ENCODE data around the gene CLDN3. TPM values are rescaled to one million over a fixed set of nuclear protein-coding genes. Genes with fewer than 3 reads are reported as not detected.

CLDN3 gene
- total and polyA plus RNA-seq, 10 of the 15 experiments (the other 5 are each of a cell fraction or from before 2014, with no cell fraction given), result 0.05 TPM; not detected in 9

DNA sequence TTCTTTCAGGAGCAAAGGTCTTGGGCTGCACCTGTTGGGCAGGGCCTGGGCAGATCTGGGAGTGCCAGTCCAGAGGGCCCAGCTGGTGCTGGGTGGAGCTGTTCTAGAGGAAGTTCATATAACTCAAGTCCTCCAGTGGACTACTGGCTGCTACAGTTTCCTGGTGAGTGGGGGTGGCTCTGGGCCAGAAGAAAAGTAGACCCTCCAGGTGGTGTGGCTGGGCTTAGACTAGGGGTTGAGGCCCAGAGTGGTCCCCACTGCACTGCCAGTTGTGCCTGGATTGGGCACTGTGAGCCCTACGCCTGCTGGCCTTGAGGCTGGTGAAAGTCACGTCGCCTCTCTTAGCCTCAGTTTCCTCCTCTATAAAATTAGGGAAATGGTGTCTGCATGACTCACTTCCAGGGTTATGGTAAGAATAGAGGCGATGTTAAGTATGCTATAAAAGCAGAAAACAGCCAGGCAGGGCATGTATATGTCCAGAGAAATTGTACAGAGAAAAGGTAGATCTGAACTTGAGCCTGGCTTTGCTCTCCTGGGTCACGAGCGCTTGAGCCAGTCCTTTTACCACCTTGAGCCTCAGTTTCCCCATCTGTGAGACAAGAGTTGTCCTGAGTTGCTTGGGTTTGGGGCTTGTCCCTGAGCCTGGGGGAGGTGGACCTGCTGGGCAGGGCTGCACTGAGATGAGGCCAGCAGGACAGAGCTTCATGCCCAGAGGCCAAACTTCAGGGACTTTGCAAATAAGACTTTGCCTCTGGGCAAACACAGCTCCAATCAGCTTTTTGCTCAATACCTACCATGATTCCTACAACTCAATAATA is 3.8 kb upstream of the CLDN3 start:
- ATAC-seq (no peak), DNase-seq (ENCODE audit: low read depth, low spot score) (no peak), FAIRE-seq (no peak)
- H3K4me1 ChIP-seq (ENCODE audit: control insufficient read depth, insufficient read depth, low read length), result peaks cover 3% of the 10 kb centered on the region; the same call in 1 of the 2 replicates
- H3K36me3 ChIP-seq (ENCODE audit: control insufficient read depth in 2 of 2, insufficient read depth in 2 of 2, low read length in 1 of 2), result no peaks in the 10 kb centered on the region
- no peaks in the 10 kb centered on the region for H4K20me1 ChIP-seq (ENCODE audit: control insufficient read depth, insufficient read depth)
- H3K4me3 ChIP-seq, result no peak overlapping the region
- TF ChIP-seq POLR2AphosphoS2 (IDR thresholded peaks at IDR 0.05; ENCODE audit: low read depth, low read length) (no peak), RUNX3 (IDR thresholded peaks at IDR 0.05; ENCODE audit: low read length) (no peak)
- TF ChIP-seq, protein P1, sequence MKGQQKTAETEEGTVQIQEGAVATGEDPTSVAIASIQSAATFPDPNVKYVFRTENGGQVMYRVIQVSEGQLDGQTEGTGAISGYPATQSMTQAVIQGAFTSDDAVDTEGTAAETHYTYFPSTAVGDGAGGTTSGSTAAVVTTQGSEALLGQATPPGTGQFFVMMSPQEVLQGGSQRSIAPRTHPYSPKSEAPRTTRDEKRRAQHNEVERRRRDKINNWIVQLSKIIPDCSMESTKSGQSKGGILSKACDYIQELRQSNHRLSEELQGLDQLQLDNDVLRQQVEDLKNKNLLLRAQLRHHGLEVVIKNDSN (IDR thresholded peaks at IDR 0.05; ENCODE audit: borderline replicate concordance, extremely low read length, insufficient read depth, low read depth, low read length), result no peak
- no peak overlapping the region for H3K4me2 ChIP-seq (ENCODE audit: control insufficient read depth, insufficient read depth)
- intact Hi-C loops (cut with micrococcal nuclease; ENCODE audit: unreplicated experiment), result no loop called here
- peaks cover 0 to 2% of the 10 kb centered on the region in 2 experiments; a peak in 1 of 4 replicates for H3K27me3 ChIP-seq (replicated peaks in 1 of 2; ENCODE audit: control insufficient read depth in 2 of 2, insufficient read depth in 2 of 2, low read length in 1 of 2)
- SMC1A ChIA-PET (ENCODE audit: uncharacterized antibody, unreplicated experiment), result no interaction called here
- no peak overlapping the region for H3K27ac ChIP-seq (ENCODE audit: control insufficient read depth, insufficient read depth)
- H3K9me3 ChIP-seq (replicated peaks; ENCODE audit: control insufficient read depth, insufficient read depth, low read length), result no peaks in the 10 kb centered on the region
- CTCF ChIA-PET, result no interaction called here
- BruUV-seq (replicated peaks), result no TSS peak
- no peak overlapping the region for H2AFZ ChIP-seq (ENCODE audit: control insufficient read depth, low read depth, low read length)
- POLR2A ChIA-PET, result no interaction called here
- in situ Hi-C loops (cut with MboI), result no loop called here
- no peaks in the 10 kb centered on the region for H3K79me2 ChIP-seq (ENCODE audit: control insufficient read depth, insufficient read depth, low read length)
- RAD21 ChIA-PET (ENCODE audit: unreplicated experiment), result no interaction called here
- H3K9ac ChIP-seq (ENCODE audit: control insufficient read depth, insufficient read depth, low read length), result no peak overlapping the region
- 64% methylated on average over 6 of the region's 6 CpGs for WGBS (ENCODE audit: insufficient coverage, insufficient replicate concordance, low lambda C conversion rate, missing lambda C conversion rate)

Data from GM12878 (cell line).